ENCODE results near the gene ITGA8.
"Not testable (repeated sequence)": the region's sequence is repeated elsewhere in the genome, so short reads cannot be mapped to it uniquely, and the experiment has no call there.

ITGA8 gene

GRCh38 chr10:15605740-15606369 is 113.9 kb downstream of the ITGA8 start:
- DNase-seq, result no peak

DNA sequence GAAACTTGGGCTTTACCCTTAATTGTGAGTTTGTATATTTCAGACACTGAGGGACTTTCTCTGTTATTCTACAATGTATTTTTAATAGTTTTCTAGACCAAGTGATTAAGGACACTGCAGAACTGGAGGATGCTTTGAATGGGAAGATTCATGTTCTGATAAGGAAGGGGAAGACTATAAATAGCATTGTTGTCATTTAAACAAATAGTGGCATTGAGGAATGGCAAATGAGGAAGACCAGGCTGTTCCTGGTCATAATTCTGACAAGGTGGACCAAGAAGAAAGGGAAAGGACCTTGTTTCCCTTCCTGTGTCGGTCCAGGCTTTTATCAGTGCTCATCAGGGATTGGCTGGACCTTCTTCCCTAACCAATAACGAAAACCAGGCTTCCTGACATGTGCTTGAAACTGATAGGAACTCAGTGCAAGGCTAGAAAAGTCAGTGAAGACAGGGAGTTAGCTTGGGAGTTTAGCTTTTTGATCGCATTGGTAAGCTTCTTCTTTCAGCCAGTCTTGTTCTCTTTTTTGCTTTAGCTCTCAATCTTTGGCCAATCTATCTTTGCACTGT is 116.2 kb downstream of the ITGA8 start:
- DNase-seq, result no peak

GRCh38 chr10:15601819-15602218 is 117.9 kb downstream of the ITGA8 start:
- no peak for DNase-seq

DNA sequence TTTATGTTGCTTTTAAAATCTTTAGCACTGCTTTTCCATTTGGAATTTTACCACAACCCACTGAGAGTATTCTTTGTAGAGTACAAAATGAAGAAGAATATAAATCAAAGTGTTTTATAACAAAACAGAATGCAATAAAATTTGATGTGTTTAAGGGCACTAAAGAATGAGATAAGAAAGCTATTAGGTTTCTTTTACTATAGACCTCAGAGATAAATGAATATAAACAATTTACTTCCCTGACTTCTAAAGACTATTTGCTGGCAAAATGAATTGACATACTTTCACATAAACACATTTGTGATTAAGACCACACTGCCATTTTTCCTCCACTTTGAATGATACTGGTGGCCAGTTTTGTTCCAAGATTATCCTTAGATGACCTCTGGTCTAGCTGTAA is 124.5 kb downstream of the ITGA8 start:
- no peak for DNase-seq

DNA sequence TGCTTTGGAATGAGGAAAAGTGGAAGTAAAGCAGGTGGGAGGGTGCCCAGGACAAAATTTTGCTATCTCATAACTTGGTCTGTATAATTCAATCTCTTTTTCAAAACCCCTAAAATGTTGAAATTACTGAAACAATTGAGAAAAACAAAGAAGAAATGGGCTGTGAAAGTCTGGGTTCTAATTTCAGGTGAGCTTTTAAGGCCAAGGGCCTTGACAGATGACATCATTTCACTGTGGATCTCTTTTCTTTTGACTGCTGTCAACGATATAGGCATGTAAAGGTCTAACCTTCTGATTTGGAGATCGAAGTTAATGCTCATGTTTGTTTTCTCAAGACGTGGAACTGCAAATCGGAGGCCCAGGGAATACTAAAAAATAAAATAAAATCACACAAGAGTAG is 127.8 kb downstream of the ITGA8 start:
- no peak for DNase-seq

DNA sequence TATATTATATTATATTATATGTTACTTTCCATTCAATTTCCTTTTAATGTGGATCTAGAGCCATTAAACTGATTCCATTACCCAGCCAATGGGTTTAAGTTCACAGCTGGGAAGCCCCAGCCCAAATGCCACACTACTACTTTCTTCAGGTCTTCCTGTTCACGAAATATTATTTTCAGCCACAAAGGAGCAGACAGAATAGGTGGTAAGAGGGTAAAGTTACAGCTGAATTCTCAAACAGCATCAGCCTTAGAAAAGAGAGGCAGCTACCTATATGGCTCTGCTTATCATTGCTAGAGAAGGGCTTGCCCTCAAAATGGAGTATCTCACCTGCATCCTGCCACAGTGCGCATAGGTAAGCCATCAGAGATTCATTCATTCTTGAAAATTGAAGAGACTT is 128.3 kb downstream of the ITGA8 start:
- no peak for DNase-seq

DNA sequence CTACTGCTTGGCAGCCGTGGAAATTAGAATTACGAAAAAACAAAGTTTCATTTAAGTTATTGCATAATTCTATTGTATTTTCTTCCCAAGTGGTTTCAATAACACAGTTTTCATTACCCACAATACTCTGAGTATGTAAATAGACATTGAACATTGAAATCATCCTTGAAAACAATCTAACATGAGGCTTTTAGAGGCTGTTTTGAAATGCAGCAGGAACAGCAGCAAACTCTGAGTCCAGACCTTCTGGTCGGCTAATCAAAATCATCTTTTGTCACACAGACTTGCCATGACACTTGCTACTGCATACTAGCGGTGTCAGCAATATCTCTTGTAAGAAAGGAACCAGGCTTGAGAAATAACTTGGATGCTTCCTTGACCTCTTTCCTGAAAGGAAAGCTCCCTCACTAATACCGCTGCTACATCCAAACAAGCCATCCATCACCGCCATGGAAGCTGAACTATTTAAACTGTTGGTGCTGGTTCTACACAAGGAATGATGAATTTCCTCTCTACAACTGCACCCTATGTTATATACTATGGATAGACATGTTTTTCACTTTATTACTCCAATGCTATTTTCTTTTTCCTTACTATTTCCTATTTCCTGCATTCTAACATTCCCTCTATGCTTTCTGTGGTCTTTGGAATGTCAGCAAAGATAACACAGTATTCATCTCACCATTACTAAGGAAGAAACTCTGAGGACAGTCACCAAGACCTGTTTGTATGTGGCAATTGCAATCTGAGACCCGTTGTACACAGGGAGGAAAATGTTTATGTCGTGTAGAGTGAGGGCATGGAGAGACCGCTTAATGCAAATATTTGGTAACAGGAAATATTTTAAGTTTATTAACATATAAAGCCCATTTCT is 130.8 kb downstream of the ITGA8 start:
- no peak for DNase-seq

GRCh38 chr10:15588151-15588550 is 131.6 kb downstream of the ITGA8 start:
- DNase-seq, result no peak

- DNase-seq, result no peak
These were observed 132.5 kb downstream of the ITGA8 start for GRCh38 chr10:15587271-15587670.

DNA sequence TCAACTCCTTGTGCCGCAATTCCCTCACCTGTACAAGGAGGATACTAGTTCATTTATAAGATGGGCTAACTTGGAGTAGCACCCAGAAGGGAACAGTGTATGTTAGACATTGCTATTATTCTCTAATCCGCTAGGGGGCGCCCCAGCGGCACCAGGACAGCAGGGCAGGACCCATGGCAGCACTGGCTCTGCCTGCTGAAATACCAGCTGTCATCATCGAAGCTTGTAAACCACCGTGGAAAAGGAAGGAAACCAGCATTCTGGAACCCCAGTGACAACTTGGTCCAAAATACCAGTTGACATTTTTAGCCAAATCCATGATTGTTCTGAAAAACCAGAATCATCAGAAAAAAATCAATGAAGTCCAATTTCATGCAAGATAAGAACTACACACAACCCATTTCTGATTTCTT is 134.4 kb downstream of the ITGA8 start:
- no peak for DNase-seq

- not testable (repeated sequence) for DNase-seq
These were observed 136.8 kb downstream of the ITGA8 start for GRCh38 chr10:15582972-15583371.

DNA sequence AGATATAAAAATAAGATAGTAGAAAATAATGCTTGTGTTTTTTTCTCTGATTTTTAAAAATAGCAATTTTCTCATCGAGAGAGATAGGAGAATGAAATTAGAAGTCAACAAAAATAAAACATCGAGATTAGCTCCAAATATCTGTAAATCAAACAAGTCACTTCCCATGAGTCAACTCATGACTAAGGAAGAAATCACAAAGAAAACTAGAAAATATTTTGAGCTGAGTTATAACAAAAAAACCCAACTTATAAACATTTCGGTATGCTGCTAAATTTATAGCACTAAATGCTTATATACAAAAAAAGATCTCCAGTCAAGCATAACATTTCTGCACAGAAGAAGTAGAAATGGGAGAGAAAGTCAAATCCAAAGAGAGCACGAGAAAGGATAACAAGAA is 140.1 kb downstream of the ITGA8 start:
- DNase-seq, result no peak

GRCh38 chr10:15572531-15573045 is 147.1 kb downstream of the ITGA8 start:
- no peak for DNase-seq

DNA sequence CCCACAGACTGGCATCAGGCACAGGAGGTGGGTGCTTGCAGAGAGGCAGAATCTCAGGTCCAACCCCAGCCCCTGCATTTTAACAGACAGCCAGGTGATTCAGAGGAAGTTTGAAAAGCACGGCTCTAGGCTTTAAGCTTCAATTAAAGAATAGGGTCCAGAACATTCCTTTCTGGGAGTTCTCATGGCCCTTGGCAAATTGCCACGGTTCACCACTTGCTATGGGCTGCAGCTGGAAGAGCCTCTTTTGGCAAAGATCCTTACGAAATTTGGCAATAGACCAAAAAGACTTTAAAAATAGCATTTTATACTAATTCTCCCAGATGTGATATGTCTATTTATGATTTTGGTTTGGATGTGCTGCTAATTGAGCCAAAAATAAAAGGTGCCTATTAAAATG is 148.1 kb downstream of the ITGA8 start:
- no peak for DNase-seq

- no peak for DNase-seq
These were observed 148.9 kb downstream of the ITGA8 start for GRCh38 chr10:15570738-15571339.

DNA sequence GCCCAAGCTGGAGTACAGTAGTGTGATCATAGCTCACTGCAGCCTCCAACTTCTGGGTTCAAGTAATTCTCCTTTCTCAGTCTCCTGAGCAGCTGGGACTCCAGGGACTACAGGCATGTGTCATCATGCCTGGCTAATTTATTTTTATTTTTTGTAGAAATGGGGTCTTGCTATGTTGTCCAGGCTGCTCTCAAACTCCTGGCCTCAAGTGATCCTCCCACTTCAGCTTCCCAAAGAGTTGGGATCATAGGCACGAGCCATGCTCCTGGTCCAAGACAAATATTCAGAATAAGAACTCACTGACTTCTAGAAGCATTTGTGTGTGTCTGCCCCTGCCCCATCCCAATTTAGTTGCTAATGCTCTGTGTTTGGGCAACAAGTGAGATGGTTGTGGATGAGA is 151.8 kb downstream of the ITGA8 start:
- no peak for DNase-seq

DNA sequence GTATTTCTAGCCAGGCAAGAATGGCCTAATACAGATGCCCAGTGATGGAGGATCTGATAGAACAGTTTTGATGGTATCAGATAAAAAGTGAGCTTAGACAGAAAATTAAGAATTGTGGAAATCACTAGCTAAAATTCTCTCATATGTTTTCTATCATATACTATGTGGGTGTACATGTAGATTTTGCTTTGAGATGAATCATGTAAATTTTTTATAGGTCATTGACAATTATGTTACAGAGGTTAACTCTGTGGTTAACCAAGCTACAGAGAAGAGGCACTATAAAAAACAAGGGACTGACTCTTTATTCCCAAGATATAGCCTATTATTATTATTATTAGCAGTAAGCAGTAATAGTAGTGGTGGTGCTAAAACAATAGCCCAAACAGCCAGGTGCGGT is 156.5 kb downstream of the ITGA8 start:
- DNase-seq, result no peak

DNA sequence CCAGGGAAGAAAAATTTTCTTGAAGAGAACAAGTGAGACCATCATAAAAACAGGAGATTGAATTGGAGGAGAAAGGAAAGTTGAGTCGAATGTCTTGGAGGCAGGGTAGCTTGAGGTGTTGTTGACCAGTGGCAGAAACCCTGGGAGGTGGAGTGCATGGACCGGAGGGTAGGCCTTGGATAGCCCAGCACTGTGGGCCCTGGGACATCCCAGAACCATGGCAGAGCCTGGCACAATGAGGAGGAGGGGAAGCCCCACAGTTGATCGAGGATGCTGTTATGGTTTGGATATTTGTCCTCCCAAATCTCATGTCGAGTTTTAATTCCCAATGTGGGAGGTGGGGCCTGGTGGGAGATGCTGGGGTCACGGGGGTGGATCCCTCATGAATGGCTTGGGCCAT is 157.1 kb downstream of the ITGA8 start:
- no peak for DNase-seq

DNA sequence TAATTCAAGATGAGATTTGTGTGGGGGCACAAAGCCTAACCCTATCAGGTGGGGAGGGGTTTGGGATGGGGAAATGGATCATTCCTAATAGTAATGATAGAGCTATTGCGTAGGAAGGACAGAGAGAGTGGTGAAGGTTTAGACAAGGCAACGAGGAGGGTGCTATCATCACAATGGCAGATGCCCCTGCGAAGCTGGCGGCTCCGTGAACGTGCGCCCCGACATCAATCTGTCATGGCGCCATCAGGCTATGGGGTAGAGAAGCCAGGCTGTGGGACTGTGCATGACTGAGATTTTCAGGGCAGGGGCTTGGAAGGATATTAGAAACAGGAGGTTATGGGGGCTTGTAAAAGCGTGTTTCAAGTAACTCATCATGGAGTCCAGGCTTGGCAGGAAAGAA is 157.6 kb downstream of the ITGA8 start:
- no peak for DNase-seq

GRCh38 chr10:15558136-15558535 is 161.6 kb downstream of the ITGA8 start:
- DNase-seq, result no peak

DNA sequence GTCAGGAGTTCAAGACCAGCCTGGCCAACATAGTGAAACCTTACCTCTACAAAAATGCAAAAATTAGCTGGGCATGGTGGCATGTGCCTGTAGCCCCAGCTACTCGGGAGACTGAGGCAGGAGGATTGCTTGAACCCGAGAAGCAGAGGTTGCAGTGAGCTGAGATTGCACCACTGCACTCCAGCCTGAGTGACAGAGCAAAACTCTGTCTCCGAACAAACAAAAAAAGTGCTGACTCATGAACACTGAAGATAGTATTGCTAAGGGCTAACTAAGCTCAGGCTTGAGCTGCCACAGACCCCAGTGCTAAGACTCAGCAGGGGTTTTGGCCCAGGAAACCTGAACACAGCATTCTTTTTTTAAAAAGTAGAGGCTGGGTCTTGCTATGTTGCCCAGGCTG is 162.6 kb downstream of the ITGA8 start:
- DNase-seq, result not testable (repeated sequence)

DNA sequence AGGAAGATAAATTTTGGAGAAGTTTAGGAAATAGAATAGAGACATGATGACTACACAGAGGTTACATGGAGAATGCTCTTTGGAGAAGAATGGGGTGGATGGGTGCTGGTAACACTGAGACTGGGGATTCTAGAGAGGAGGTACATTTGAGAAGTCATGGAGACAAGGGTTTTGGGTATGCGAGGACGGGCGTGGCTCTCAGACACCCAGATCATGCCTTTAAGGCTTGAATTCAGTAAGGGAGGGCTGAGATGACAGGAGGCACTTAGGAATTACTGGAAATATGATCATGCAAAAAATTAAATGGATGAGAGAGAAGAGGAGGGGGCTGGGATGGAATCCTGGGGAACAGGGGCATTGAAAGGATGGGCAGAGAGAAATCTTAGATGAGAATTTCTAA is 168.8 kb downstream of the ITGA8 start:
- no peak for DNase-seq

GRCh38 chr10:15548331-15548730 is 171.4 kb downstream of the ITGA8 start:
- no peak for DNase-seq

GRCh38 chr10:15546606-15547005 is 173.1 kb downstream of the ITGA8 start:
- no peak for DNase-seq

Measured in effector CD4-positive, alpha-beta T cell (primary cell).